ENCODE data around the gene SSX4.
"Not testable (repeated sequence)": the region's sequence is repeated elsewhere in the genome, so short reads cannot be mapped to it uniquely, and the experiment has no call there.

DNA sequence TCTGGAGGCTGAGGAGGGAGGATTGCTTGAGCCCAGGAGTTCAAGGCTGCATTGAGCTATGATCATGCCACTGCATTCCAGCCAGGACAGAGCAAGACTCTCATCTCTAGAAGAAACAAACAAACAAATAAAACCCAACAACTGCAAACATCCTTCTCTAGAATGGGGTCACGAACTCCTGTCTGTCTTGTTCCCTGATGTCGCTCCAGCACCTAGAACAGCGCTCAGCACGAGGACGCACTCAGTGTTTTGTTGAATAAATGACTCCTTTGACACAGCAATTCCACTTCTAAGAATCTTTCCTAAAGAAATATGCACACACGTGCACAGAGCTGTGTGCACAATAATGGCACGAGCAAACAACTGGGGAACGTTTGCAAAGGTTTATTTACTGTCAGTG, 37.3 kb upstream of the SSX4 start:
- TF ChIP-seq POLR2A, TAF1, SPI1 (IDR thresholded peaks at IDR 0.05; ENCODE audit: low read depth, low read length): not testable (repeated sequence)
